Testis (tissue), 2 donors: ENCODE results near the gene PROSER3.

Experiments used
- POLR2A ChIP-seq: fragments of 450-650 bp; IDR thresholded peaks from one replicate; pipeline ENCODE4 v1.6.1; 2017; ENCODE audit warnings: antibody characterized with exemption, mild to moderate bottlenecking, moderate library complexity
- TF ChIP-seq, protein P1 (sequence below), 3 experiments: fragments of 450-650 bp in 2 of 3; fragments of 200-600 bp in 1 of 3; sonication (generic) in 1 of 3; IDR thresholded peaks; one replicate each; pipeline ENCODE4 v1.5.1; 2016 to 2019; ENCODE audit warnings: antibody characterized with exemption in 3 of 3, mild to moderate bottlenecking in 2 of 3, moderate library complexity in 1 of 3

DNA sequence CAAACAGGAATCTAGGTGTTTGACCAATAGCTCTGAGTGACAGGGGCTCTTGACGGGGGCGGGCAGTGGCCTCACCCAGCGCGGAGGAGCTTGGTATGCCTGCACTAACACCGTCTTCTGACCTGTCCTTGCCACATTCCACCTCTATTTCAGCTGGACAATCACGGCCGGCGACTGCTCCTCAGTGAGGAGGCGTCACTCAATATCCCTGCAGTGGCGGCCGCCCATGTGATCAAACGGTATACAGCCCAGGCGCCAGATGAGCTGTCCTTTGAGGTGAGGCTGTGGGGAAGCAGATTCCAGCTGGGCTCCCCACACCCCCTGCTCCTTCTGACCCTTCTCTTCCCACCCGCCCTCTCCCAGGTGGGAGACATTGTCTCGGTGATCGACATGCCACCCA, 22.1 kb downstream of the PROSER3 start:
- TF ChIP-seq, protein P1, sequence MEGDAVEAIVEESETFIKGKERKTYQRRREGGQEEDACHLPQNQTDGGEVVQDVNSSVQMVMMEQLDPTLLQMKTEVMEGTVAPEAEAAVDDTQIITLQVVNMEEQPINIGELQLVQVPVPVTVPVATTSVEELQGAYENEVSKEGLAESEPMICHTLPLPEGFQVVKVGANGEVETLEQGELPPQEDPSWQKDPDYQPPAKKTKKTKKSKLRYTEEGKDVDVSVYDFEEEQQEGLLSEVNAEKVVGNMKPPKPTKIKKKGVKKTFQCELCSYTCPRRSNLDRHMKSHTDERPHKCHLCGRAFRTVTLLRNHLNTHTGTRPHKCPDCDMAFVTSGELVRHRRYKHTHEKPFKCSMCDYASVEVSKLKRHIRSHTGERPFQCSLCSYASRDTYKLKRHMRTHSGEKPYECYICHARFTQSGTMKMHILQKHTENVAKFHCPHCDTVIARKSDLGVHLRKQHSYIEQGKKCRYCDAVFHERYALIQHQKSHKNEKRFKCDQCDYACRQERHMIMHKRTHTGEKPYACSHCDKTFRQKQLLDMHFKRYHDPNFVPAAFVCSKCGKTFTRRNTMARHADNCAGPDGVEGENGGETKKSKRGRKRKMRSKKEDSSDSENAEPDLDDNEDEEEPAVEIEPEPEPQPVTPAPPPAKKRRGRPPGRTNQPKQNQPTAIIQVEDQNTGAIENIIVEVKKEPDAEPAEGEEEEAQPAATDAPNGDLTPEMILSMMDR (IDR thresholded peaks at IDR 0.05) = no peak
- TF ChIP-seq POLR2A = no peak
